ENCODE measurements around the gene IL17D.

GRCh38 chr13:20738616-20739015, 35.1 kb downstream of the IL17D start:
- TF ChIP-seq CTCF (conservative IDR thresholded peaks at IDR 0.05; ENCODE audit: low read depth in 2 of 2) (no peak), EZH2phosphoT487 (IDR thresholded peaks at IDR 0.05; ENCODE audit: unreplicated experiment) (no peak), JUNB (IDR thresholded peaks at IDR 0.05; ENCODE audit: unreplicated experiment) (no peak), EZH2 (IDR thresholded peaks at IDR 0.05; ENCODE audit: low read depth, unreplicated experiment) (no peak), POLR2AphosphoS5 (IDR thresholded peaks at IDR 0.05; ENCODE audit: low read depth) (no peak), REST (IDR thresholded peaks at IDR 0.05; ENCODE audit: unreplicated experiment) (no peak), ZNF331 (CRISPR knock-in tag; IDR thresholded peaks at IDR 0.05; ENCODE audit: low read depth) (no peak), ZNF462 (CRISPR knock-in tag; IDR thresholded peaks at IDR 0.05) (no peak), CREB1 (CRISPR knock-in tag; IDR thresholded peaks at IDR 0.05; ENCODE audit: low read depth) (no peak), NANOG (IDR thresholded peaks at IDR 0.05; ENCODE audit: borderline replicate concordance) (no peak), STAT1 (IDR thresholded peaks at IDR 0.05; ENCODE audit: unreplicated experiment) (no peak), ZNF114 (CRISPR knock-in tag; IDR thresholded peaks at IDR 0.05) (no peak)

All from GM23338 (cell line).